ENCODE measurements around the gene SPSB4.
"Not testable (repeated sequence)": the region's sequence is repeated elsewhere in the genome, so short reads cannot be mapped to it uniquely, and the experiment has no call there.

Gene SPSB4

GRCh38 chr3:141050576-141051442, at the start of gene SPSB4:
Gene SPSB4 (plus strand): TSS chr3:141051347. CDS start chr3:141066105, 14,758 bp downstream.
- no peak for FAIRE-seq
- no peak for DNase-seq (ENCODE audit: insufficient read length, low spot score)

- FAIRE-seq (no peak), DNase-seq (ENCODE audit: insufficient read length, low spot score) (no peak)
Observed at GRCh38 chr3:141006344-141006743, 44.8 kb upstream of the SPSB4 start.

- FAIRE-seq, result no peak
Observed at GRCh38 chr3:141009496-141009895, 41.7 kb upstream of the SPSB4 start.

DNA sequence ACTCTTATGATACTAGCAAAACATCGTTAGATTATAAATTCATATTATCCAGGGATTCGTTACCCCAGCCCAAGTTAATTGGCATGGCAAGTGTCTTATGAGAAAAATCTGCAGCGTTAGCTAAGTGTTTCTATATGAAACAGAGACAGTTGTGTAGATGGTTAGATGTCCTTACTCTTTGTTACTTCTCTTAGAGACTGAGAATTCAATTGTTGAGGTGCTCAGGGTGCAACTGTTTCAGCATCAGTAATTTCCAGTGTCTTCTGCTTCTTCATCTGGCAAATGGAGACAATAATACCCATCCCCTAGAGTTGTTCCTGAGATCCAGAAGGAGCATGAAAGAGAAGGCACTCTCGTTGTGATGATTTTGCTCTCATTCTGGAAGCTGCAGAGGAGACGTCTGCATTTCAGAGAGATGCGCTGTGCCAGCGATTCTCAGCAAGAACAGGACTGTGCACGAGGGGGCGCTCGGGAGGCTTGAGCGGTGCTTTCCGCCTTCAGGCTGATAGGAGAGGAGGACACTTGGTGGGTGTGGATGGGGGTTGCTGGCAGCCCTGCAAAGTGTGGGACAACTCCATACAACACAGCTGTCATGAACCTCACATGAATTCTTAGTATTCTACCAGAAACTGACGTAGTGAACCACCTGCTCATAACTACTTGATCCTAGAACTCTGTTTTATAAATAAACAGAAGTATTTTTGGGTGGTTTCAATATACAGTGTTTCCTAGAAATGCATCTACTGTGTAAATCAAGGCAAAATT, 39.7 kb upstream of the SPSB4 start:
- FAIRE-seq, result no peak

More at GRCh38 chr3:141009496-141009895, 41.7 kb upstream of the SPSB4 start:
- no peak for DNase-seq (ENCODE audit: insufficient read length, low spot score)

DNA sequence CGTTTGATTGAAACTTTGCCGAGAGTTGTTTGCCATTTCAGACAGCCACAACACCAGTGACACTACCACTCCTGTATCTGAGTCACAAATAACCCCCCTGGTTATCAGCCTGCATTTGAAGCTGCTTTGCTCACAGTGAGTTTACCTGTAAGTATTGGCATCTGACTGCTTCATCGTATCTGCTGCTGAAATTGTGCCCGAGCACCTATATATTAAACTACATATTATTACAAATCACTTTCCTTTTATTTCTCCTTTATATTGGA, 39.2 kb upstream of the SPSB4 start:
- no peak for FAIRE-seq
- DNase-seq (ENCODE audit: insufficient read length, low spot score), result no peak

More for the DNA sequence above, 39.7 kb upstream of the SPSB4 start:
- DNase-seq (ENCODE audit: insufficient read length, low spot score), result peak; percentile 44

GRCh38 chr3:141012571-141012970, 38.6 kb upstream of the SPSB4 start:
- DNase-seq (ENCODE audit: insufficient read length, low spot score) (no peak), FAIRE-seq (no peak)

- FAIRE-seq, result no peak
- no peak for DNase-seq (ENCODE audit: insufficient read length, low spot score)
Observed at GRCh38 chr3:141015481-141015880, 35.7 kb upstream of the SPSB4 start.

- DNase-seq (ENCODE audit: insufficient read length, low spot score); FAIRE-seq: not testable (repeated sequence)
Observed at GRCh38 chr3:141017366-141018322, 33.5 kb upstream of the SPSB4 start.

DNA sequence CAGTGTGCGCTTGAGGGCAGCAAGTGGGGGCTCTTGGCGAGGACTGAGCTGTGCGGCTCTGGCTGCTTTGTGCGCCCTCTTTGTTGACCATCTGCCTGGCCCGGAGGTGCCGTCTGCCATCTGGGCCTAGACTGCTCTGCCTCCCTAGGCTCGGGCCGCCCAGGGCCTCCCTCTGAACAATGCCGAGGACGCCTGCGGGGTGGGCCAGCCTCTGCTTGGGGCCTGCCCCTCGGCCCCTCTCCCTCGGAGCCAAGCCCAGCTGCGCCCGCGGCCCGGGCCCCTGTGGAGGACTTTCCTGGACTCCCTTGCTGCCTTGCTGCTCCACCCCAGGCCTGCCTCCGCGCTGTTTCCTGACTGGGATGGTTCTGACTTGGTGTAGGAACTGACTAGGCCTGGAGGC, 31.9 kb upstream of the SPSB4 start:
- no peak for FAIRE-seq
- no peak for DNase-seq (ENCODE audit: insufficient read length, low spot score)

- FAIRE-seq (no peak), DNase-seq (ENCODE audit: insufficient read length, low spot score) (no peak)
Observed at GRCh38 chr3:141020143-141020830, 30.9 kb upstream of the SPSB4 start.

DNA sequence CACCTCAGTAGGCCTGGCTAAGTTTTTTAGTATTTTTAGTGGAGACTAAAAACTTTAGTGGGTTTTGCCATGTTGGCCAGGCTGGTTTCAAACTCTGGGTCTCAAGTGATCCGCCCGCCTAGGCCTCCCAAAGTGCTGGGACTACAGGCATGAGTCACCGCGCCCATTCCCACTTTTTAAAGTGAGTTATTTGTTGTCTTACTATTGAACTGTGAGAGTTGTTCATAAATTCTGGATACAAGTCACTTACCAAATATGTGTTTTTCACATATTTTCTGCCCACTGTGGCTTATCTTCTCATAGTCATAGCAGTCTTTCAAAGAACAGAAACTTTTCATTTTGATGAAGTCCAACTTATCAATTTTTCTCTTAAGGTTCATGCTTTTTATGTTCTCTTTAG, 29.9 kb upstream of the SPSB4 start:
- FAIRE-seq (no peak), DNase-seq (ENCODE audit: insufficient read length, low spot score) (no peak)

DNA sequence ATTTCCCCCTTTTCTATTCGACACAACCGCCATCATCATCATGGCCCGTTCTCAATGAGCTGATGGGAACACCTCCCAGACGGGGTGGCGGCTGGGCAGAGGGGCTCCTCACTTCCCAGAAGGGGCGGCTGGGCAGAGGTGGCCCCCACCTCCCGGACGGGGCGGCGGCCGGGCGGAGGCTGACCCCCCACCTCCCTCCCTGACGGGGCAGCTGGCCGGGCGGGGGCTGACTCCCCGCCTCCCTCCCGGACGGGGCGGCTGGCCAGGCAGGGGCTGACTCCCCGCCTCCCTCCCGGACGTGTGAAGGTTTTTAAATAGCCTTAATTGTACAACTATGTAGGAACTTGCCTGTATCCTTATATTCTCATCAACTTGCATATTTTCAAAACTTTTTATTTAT, 20.9 kb upstream of the SPSB4 start:
- FAIRE-seq (no peak), DNase-seq (ENCODE audit: insufficient read length, low spot score) (no peak)

- DNase-seq (ENCODE audit: insufficient read length, low spot score) (no peak), FAIRE-seq (no peak)
Observed at GRCh38 chr3:141039589-141039988, 11.6 kb upstream of the SPSB4 start.

DNA sequence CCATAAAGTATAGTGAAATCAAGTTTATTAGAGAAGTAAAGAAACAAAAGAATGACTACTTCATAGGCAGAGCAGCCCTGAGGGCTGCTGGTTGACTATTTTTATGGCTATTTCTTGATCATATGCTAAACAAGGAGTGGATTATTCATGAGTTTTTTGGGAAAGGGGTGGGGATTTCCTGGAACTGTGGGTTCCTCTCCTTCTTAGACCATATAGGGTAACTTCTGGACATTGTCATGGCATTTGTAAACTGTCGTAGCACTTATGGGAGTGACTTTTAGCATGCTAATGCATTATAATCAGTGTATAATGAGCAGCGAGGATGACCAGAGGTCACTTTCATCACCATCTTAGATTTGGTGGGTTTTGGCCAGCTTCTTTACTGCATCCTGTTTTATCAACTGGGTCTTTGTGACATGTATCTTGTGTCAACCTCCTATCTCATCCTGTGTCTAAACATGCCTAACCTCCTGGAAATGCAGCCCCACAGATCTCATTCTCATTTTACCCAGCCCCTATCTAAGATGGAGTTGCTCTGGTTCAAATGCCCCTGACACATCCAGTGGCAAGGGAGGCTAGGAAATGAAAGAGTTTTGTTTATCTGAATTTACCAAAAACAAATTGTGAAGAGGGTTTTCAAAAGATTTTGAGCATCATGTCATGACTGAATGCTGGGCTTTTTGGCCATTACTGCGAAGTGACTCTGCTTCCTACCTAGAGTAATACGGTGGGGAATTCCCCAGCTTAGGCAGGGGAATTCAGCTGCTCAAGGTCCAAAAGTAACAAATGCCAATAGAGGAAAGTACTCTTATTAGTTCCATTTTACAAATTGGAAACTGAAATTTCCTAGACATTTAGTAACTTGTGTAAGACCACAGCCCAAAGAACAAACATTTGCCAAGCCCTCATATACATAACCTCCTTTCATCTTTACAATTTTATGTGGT, 6.2 kb upstream of the SPSB4 start:
- DNase-seq (ENCODE audit: insufficient read length, low spot score), result no peak
- FAIRE-seq, result peak; percentile 74

- DNase-seq (ENCODE audit: insufficient read length, low spot score) (no peak), FAIRE-seq (no peak)
Observed at GRCh38 chr3:141045849-141046248, 5.3 kb upstream of the SPSB4 start.

DNA sequence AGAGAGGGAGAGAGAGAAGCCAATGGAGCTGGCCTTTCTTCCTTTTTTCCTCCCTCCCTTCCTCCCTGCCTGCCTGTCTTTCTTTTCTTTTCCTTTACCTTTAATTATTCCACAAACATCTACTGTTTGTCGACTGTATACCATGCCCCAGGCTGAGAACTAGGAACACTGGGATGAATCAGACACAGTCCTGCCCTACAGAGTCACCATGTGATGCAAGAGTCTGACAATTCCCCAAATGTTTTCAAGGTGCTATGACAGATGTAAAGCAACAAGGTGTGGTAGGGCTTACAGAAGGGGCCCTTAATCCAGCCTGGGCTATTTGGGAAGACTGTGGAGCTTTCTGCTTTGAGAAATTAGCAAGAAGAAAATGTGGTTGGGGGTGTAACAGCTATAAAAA, 4.0 kb upstream of the SPSB4 start:
- DNase-seq (ENCODE audit: insufficient read length, low spot score), result no peak
- no peak for FAIRE-seq

DNA sequence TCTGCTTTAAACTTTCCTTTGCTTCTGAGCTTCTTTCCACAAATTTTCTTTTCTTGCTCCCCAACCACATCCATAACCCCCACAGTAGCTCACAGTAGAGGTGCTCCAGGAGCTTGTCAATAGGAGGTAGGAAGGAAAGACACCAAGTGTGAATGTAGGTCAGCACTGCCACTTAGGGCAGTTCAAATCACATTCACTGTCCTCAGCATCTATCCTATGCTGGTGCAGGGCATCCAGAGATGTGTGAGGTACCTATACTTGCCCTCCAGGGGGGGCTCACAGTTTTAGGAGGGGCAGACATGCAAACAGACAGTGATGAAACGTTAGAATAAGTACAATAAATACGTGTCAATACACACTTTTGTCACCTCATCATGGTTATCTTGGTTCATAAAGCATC, 1.5 kb upstream of the SPSB4 start:
- DNase-seq (ENCODE audit: insufficient read length, low spot score), result no peak
- no peak for FAIRE-seq

- FAIRE-seq, result no peak
- no peak for DNase-seq (ENCODE audit: insufficient read length, low spot score)
Observed at GRCh38 chr3:141051443-141052200, 475 bp downstream of the SPSB4 start.

All from GM19239 (cell line).